DOHH2 (cell line): ENCODE measurements around the gene SYTL1.

Experiments
- H3F3A ChIP-seq: fragments of 200-600 bp; sonication (generic), shearing (Covaris generic); 2 replicates; pipeline ENCODE4 v1.6.0; 2016; ENCODE audit warnings: antibody characterized with exemption, mild to moderate bottlenecking; ENCODE audit not compliant: control insufficient read depth, insufficient read depth
- H3K27ac ChIP-seq: fragments of 200-600 bp; sonication (generic); 2 replicates; pipeline ENCODE4 v1.5.1; 2014; ENCODE audit warnings: low read depth, mild to moderate bottlenecking, low read length, moderate library complexity
- H3K27me3 ChIP-seq: fragments of 200-600 bp; sonication (generic); 2 replicates; pipeline ENCODE4 v1.6.1; 2014; ENCODE audit warnings: mild to moderate bottlenecking, low read length, mixed read lengths; ENCODE audit not compliant: control insufficient read depth
- H3K36me3 ChIP-seq: fragments of 200-600 bp; sonication (generic); 2 replicates; pipeline ENCODE4 v1.6.1; 2014; ENCODE audit warnings: mild to moderate bottlenecking, low read length, moderate library complexity, mixed read lengths; ENCODE audit not compliant: control insufficient read depth
- H3K4me1 ChIP-seq: fragments of 200-600 bp; sonication (generic); 2 replicates; pipeline ENCODE4 v1.6.1; 2014; ENCODE audit warnings: mild to moderate bottlenecking, low read length, mixed read lengths; ENCODE audit not compliant: control insufficient read depth
- H3K4me2 ChIP-seq: fragments of 200-600 bp; sonication (generic); 2 replicates; pipeline ENCODE4 v1.6.0; 2014; ENCODE audit warnings: mild to moderate bottlenecking, low read length, moderate library complexity
- H3K4me3 ChIP-seq: fragments of 200-600 bp; sonication (generic); 2 replicates; pipeline ENCODE4 v1.5.1; 2014; ENCODE audit warnings: mild to moderate bottlenecking, low read length, mixed read lengths
- H3K79me2 ChIP-seq: fragments of 200-600 bp; sonication (generic); 2 replicates; pipeline ENCODE4 v1.6.1; 2014; ENCODE audit warnings: mild to moderate bottlenecking, low read length, mixed read lengths; ENCODE audit not compliant: control insufficient read depth
- H3K9me2 ChIP-seq: fragments of 200-600 bp; sonication (generic); replicated peaks from 2 replicates; pipeline ENCODE4 v1.6.1; 2014; ENCODE audit warnings: mild to moderate bottlenecking, low read length, mixed read lengths; ENCODE audit not compliant: control insufficient read depth
- H3K9me3 ChIP-seq: fragments of 200-600 bp; sonication (generic); 2 replicates; pipeline ENCODE4 v1.6.1; 2014; ENCODE audit warnings: antibody characterized with exemption, low read length, mixed read lengths; ENCODE audit not compliant: control insufficient read depth, insufficient read depth
- H4K20me1 ChIP-seq: fragments of 200-600 bp; sonication (generic); 2 replicates; pipeline ENCODE4 v1.6.0; 2014; ENCODE audit warnings: low read depth, mild to moderate bottlenecking, antibody characterized with exemption, low read length, moderate library complexity; ENCODE audit not compliant: control insufficient read depth, insufficient read depth
- EZH2phosphoT487 ChIP-seq: fragments of 200-600 bp; sonication (generic); IDR thresholded peaks from 2 replicates; pipeline ENCODE4 v1.6.1; 2017; ENCODE audit warnings: borderline replicate concordance, mild to moderate bottlenecking, antibody characterized with exemption, low read length, moderate library complexity, mixed read lengths
- TF ChIP-seq, protein P1 (sequence below): fragments of 200-600 bp; sonication (generic); IDR thresholded peaks from one replicate; pipeline ENCODE4 v1.5.1; 2014; ENCODE audit warnings: antibody characterized with exemption, mild to moderate bottlenecking, low read depth, low read length; ENCODE audit not compliant: poor library complexity, severe bottlenecking

SYTL1 gene

GRCh38 chr1:27356619-27357280 lies 14.9 kb downstream of the SYTL1 start:
- H3K4me2 ChIP-seq: peak overlapping the region; percentile 69; the same call in 1 of the 2 replicates
- no peaks in the 10 kb centered on the region for H4K20me1 ChIP-seq
- H3K79me2 ChIP-seq: no peaks in the 10 kb centered on the region
- peaks cover 29% of the 10 kb centered on the region for H3K27me3 ChIP-seq
- peak overlapping the region; percentile 53 for H3K4me3 ChIP-seq
- no peaks in the 10 kb centered on the region for H3F3A ChIP-seq
- H3K27ac ChIP-seq: no peak overlapping the region
- no peaks in the 10 kb centered on the region for H3K9me2 ChIP-seq
- H3K4me1 ChIP-seq: peaks cover 25% of the 10 kb centered on the region
- H3K9me3 ChIP-seq: no peaks in the 10 kb centered on the region
- H3K36me3 ChIP-seq: no peaks in the 10 kb centered on the region
- TF ChIP-seq, protein P1, sequence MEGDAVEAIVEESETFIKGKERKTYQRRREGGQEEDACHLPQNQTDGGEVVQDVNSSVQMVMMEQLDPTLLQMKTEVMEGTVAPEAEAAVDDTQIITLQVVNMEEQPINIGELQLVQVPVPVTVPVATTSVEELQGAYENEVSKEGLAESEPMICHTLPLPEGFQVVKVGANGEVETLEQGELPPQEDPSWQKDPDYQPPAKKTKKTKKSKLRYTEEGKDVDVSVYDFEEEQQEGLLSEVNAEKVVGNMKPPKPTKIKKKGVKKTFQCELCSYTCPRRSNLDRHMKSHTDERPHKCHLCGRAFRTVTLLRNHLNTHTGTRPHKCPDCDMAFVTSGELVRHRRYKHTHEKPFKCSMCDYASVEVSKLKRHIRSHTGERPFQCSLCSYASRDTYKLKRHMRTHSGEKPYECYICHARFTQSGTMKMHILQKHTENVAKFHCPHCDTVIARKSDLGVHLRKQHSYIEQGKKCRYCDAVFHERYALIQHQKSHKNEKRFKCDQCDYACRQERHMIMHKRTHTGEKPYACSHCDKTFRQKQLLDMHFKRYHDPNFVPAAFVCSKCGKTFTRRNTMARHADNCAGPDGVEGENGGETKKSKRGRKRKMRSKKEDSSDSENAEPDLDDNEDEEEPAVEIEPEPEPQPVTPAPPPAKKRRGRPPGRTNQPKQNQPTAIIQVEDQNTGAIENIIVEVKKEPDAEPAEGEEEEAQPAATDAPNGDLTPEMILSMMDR: no peak
- TF ChIP-seq EZH2phosphoT487: no peak

DNA sequence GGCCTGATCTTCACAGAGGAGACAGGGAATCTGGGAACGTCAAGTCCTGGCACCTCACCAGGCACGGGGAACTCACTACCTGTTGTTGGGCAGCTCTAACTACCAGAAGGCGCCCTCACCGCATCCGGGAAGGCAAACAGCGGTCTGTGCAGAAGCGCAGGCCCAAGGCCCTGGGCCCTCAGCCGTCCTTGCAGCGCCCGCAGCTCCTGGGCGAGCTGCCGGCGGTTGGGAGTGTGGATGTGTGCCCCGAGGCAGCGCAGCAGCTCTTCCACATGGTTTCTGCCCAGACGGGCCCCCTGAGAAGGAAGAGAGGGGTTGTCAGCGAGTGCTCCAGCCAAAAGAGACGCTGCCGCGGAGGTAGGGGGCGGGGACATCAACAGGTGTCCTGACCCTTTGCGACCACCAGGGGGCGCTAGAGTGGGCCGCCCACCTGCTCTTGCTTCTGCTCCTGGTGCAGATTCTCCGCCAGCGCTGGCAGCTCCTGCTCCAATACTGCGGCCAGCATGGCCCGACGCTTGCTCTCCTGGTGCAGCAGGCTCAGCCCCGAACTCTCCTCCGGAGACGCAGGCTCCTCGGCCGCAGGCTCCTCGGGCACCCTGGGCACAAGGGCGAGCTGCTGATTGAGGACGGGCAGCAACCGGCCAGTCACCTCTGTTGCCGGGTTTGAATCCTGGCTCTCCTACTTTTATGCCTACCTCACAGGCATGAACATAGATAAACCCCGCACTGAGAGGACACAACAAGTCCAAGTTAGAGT lies 15.6 kb downstream of the SYTL1 start:
- Histone ChIP-seq H3K9me3 (no peaks in the 10 kb centered on the region), H3K79me2 (no peaks in the 10 kb centered on the region), H3F3A (no peaks in the 10 kb centered on the region), H3K4me2 (peak overlapping the region; percentile 69), H3K4me1 (peaks cover 25% of the 10 kb centered on the region), H3K9me2 (no peaks in the 10 kb centered on the region), H4K20me1 (no peaks in the 10 kb centered on the region), H3K4me3 (peak overlapping the region; percentile 53), H3K27me3 (peaks cover 29% of the 10 kb centered on the region), H3K36me3 (no peaks in the 10 kb centered on the region), H3K27ac (no peak overlapping the region)
- TF ChIP-seq, protein P1: peak; percentile 90
- TF ChIP-seq EZH2phosphoT487: no peak

DNA sequence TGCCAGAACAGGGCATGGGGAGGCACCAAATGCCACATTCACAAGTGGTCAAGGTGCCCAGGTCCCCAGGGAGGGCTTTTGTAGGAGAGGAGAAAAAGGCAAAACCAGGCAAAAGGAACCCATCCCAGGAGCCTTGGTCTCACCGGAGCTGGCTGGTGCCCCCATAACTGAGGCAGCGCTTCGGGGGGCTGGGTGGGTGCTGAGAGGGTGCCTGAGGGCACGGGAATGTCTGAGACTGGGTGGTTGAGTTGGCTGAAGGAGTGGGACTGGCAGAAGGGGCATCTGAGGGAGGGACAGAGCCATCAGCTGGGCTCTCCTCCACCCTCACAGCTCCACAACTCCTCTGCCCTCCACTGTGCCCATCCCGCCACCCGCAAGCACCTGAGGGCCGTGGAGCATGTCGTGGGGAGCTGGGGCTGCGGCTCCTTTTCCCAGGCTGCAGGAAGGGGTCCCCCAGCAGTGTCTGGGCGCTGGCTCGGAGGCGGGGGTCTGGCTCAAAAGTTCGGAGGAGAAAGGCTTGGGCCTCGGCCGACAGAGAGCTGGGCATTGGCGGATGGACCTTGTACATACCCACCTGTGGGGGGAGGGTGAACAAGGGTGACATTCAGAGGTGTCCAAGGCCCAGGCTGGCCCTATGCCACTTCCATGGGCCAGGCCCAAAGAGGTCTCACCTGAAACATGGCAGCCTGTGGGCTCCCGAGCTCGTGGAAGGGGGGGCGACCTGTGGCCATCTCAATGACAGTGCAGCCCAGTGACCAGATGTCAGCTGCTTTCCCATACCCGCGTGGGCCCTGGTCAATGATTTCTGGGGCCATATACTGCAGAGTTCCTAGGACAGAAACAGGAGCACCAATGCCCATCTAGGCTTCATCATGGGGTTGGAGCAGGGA lies 16.5 kb downstream of the SYTL1 start:
- Histone ChIP-seq H3K9me2 (no peaks in the 10 kb centered on the region), H3K4me3 (no peak overlapping the region), H3K9me3 (no peaks in the 10 kb centered on the region), H3K27me3 (peaks cover 29% of the 10 kb centered on the region), H3K36me3 (no peaks in the 10 kb centered on the region), H3K79me2 (no peaks in the 10 kb centered on the region), H3F3A (no peaks in the 10 kb centered on the region), H3K27ac (no peak overlapping the region), H4K20me1 (no peaks in the 10 kb centered on the region), H3K4me2 (peak overlapping the region; percentile 69; the same call in 1 of the 2 replicates), H3K4me1 (peaks cover 25% of the 10 kb centered on the region)
- TF ChIP-seq, protein P1: no peak
- no peak for TF ChIP-seq EZH2phosphoT487
